HFFc6 (cell line): ENCODE data around the gene PACRG. TPM values are rescaled to one million over a fixed set of nuclear protein-coding genes. Genes with fewer than 3 reads are reported as not detected.

Experiments
- DNase-seq: peaks from one replicate; pipeline ENCODE4 v3.0.0-alpha.2; 2018
- H3K27ac Mint-ChIP-seq: 2 replicates; pipeline ENCODE4 v1.8.0; 2020; ENCODE audit warnings: mild to moderate bottlenecking, mixed read lengths
- H3K27me3 Mint-ChIP-seq: 2 replicates; pipeline ENCODE4 v1.8.0; 2021; ENCODE audit warnings: mild to moderate bottlenecking, moderate library complexity, mixed read lengths; ENCODE audit not compliant: insufficient read depth
- H3K36me3 Mint-ChIP-seq: 2 replicates; pipeline ENCODE4 v1.8.0; 2021; ENCODE audit warnings: low read depth, mixed read lengths
- H3K4me1 Mint-ChIP-seq: 2 replicates; pipeline ENCODE4 v1.8.0; 2020; ENCODE audit warnings: low read depth, mixed read lengths
- H3K4me3 Mint-ChIP-seq: 2 replicates; pipeline ENCODE4 v1.8.0; 2020; ENCODE audit warnings: mild to moderate bottlenecking, moderate library complexity, mixed read lengths
- H3K9me3 Mint-ChIP-seq: 2 replicates; pipeline ENCODE4 v1.8.0; 2020; ENCODE audit warnings: mild to moderate bottlenecking, mixed read lengths
- total RNA-seq, 6 experiments: library from RNA; stranded (reverse); fragmentation: NEBNext Ultra II Directional; extraction: Animal tissue kit (Norgen Biotek cat#: 25700); gene quantifications; 2 replicates in 1 of 6; 3 replicates in 5 of 6; pipeline ENCODE4 v1.2.3, GENCODE V29; 2021
- TF ChIP-seq, protein P1 (sequence below): fragments of 200-600 bp; sonication (generic); IDR thresholded peaks from 2 replicates; pipeline ENCODE4 v1.5.0; 2021; ENCODE audit warnings: antibody characterized with exemption, mild to moderate bottlenecking

PACRG gene
- total RNA-seq, 6 experiments from 2014 or later: not detected

DNA sequence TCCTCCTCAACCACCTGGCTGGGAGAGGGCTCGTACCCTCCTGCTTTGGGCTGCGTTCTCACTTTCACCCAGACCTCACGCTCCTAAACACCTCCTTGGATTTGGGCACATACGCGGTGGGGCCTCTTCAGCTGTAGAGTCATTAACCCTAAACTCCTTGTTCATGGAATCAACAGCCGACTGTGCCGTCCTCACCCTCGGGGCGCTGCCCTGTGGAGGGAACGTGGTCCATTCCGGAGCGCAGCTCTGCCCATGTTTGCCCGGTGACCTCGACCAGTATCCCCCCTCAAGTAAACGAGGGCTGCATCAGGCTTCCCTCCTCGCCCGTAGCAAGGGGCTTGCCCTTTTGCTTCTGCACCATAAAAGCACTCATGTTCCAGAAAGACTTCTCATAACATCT is 512.8 kb downstream of the PACRG start:
- no peak for DNase-seq
- H3K4me3 Mint-ChIP-seq: no peak overlapping the region
- no peaks in the 10 kb centered on the region; the same call in none of the 2 replicates for H3K27me3 Mint-ChIP-seq
- peaks cover 7% of the 10 kb centered on the region; the same call in 1 of the 2 replicates for H3K9me3 Mint-ChIP-seq
- H3K27ac Mint-ChIP-seq: no peak overlapping the region
- TF ChIP-seq, protein P1, sequence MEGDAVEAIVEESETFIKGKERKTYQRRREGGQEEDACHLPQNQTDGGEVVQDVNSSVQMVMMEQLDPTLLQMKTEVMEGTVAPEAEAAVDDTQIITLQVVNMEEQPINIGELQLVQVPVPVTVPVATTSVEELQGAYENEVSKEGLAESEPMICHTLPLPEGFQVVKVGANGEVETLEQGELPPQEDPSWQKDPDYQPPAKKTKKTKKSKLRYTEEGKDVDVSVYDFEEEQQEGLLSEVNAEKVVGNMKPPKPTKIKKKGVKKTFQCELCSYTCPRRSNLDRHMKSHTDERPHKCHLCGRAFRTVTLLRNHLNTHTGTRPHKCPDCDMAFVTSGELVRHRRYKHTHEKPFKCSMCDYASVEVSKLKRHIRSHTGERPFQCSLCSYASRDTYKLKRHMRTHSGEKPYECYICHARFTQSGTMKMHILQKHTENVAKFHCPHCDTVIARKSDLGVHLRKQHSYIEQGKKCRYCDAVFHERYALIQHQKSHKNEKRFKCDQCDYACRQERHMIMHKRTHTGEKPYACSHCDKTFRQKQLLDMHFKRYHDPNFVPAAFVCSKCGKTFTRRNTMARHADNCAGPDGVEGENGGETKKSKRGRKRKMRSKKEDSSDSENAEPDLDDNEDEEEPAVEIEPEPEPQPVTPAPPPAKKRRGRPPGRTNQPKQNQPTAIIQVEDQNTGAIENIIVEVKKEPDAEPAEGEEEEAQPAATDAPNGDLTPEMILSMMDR: no peak
- H3K4me1 Mint-ChIP-seq: peaks cover 8% of the 10 kb centered on the region; the same call in 1 of the 2 replicates
- no peaks in the 10 kb centered on the region for H3K36me3 Mint-ChIP-seq

- H3K27me3 Mint-ChIP-seq: no peaks in the 10 kb centered on the region; the same call in none of the 2 replicates
- DNase-seq: no peak
- H3K4me1 Mint-ChIP-seq: peaks cover 8% of the 10 kb centered on the region; the same call in 1 of the 2 replicates
- H3K9me3 Mint-ChIP-seq: peaks cover 7% of the 10 kb centered on the region
- 0 out of 2 replicates have a peak, but pooled peaks cover 6% of the 10 kb centered on the region for H3K36me3 Mint-ChIP-seq
- H3K27ac Mint-ChIP-seq: no peak overlapping the region
- TF ChIP-seq, protein P1: no peak
- no peak overlapping the region for H3K4me3 Mint-ChIP-seq
These were observed 513.9 kb downstream of the PACRG start for GRCh38 chr6:163241683-163242082.

DNA sequence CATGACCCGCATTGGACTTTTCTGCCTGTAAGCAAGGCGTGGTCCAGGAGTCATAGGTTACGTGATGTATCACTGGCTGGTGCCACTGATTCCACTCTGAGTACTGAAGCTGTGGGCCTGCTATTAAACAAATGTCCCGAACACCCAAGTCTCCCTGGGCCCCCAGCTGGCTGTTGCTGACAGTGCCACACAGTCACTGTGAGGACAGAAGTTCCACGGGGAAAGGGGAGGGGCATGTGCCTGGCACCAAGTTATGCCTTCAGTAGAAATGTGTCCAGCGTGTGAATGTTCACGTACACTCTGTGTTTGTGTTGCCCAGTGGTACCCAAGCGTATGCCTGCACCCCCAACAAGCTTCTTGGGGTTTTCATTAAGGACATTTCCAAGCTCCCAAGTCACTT is 515.3 kb downstream of the PACRG start:
- Mint-ChIP-seq H3K36me3 (0 out of 2 replicates have a peak, but pooled peaks cover 6% of the 10 kb centered on the region), H3K4me3 (no peak overlapping the region), H3K9me3 (peaks cover 7% of the 10 kb centered on the region), H3K27ac (no peak overlapping the region), H3K4me1 (peaks cover 8% of the 10 kb centered on the region; the same call in 1 of the 2 replicates), H3K27me3 (no peaks in the 10 kb centered on the region; the same call in none of the 2 replicates)
- no peak for DNase-seq
- TF ChIP-seq, protein P1: no peak

DNA sequence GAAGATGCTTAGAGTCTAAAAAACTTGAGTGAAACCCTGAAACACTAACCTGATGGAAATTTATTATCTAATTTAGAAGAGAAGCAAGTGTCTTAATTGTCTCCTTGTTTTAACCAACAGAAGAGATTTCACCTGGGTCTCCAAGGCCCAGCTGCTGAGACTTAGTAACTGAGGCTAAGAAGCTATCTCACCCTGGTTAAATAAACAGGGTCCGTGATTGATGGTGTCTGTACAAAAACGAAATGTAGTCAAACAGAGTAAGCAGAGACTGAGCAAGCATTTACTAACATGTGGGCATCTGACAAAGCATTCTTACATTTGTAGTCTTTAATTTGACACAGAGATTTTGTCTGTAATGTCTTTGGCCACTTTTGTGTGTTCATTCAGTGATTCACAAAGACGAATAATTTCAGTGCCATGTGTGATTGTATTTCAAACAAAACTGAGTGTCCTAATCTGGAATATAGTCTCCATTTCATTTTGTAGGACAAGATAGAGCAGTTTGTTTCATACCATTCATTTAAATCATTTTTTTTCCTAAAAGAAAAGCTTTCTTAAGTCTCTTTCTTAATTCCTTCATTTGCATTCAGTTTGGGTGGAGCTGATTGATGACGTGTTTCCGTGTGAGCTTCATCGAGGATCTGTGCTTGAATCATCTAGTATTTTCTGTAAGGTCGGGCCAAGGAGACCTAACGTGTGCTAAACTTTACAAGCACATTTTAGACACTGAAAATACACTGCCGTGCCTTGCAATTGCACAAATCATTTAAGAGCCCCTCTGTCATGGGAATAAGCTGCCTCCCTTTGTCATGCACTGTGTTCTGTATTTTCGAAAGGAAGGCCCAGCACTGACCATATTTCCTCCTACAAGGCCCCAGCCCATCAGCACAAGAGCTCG is 516.2 kb downstream of the PACRG start:
- TF ChIP-seq, protein P1: no peak
- DNase-seq: no peak
- H3K27me3 Mint-ChIP-seq: no peaks in the 10 kb centered on the region; the same call in none of the 2 replicates
- no peak overlapping the region for H3K27ac Mint-ChIP-seq
- peaks cover 8% of the 10 kb centered on the region; the same call in 1 of the 2 replicates for H3K4me1 Mint-ChIP-seq
- H3K4me3 Mint-ChIP-seq: no peak overlapping the region; the same call in 1 of the 2 replicates
- peaks cover 7% of the 10 kb centered on the region for H3K9me3 Mint-ChIP-seq
- 0 out of 2 replicates have a peak, but pooled peaks cover 6% of the 10 kb centered on the region for H3K36me3 Mint-ChIP-seq

GRCh38 chr6:163248051-163248450 is 520.3 kb downstream of the PACRG start:
- peaks cover 8% of the 10 kb centered on the region; the same call in 1 of the 2 replicates for H3K4me1 Mint-ChIP-seq
- no peak overlapping the region for H3K27ac Mint-ChIP-seq
- 0 out of 2 replicates have a peak, but pooled peaks cover 6% of the 10 kb centered on the region for H3K36me3 Mint-ChIP-seq
- H3K9me3 Mint-ChIP-seq: no peaks in the 10 kb centered on the region; the same call in 1 of the 2 replicates
- DNase-seq: no peak
- H3K27me3 Mint-ChIP-seq: no peaks in the 10 kb centered on the region; the same call in none of the 2 replicates
- TF ChIP-seq, protein P1: no peak
- H3K4me3 Mint-ChIP-seq: no peak overlapping the region
